Colonic mucosa (tissue), 4 donors: ENCODE data around the gene ZSCAN10. TPM values are rescaled to one million over a fixed set of nuclear protein-coding genes. Genes with fewer than 3 reads are reported as not detected.

Experiments
- DNase-seq: peaks from one replicate; pipeline ENCODE4 v3.0.0-alpha.2; 2020
- H3K27ac ChIP-seq: fragments of 200-600 bp; one replicate; pipeline ENCODE4 v1.8.0; 2021
- H3K27me3 ChIP-seq: fragments of 200-600 bp; one replicate; pipeline ENCODE4 v1.8.0; 2021
- H3K36me3 ChIP-seq: fragments of 200-600 bp; one replicate; pipeline ENCODE4 v1.8.0; 2021
- H3K4me1 ChIP-seq: fragments of 200-600 bp; one replicate; pipeline ENCODE4 v1.8.0; 2021; ENCODE audit warnings: mild to moderate bottlenecking
- H3K4me3 ChIP-seq: fragments of 200-600 bp; one replicate; pipeline ENCODE4 v1.8.0; 2021
- H3K9ac ChIP-seq, 2 donors: one replicate each; pipeline ENCODE4 v1.7.0; 2013; ENCODE audit warnings: control low read depth in 2 of 2, low read depth in 2 of 2, low read length in 2 of 2
- H3K9me3 ChIP-seq: fragments of 200-600 bp; one replicate; pipeline ENCODE4 v1.8.0; 2021
- CTCF ChIP-seq: fragments of 200-600 bp; IDR thresholded peaks from one replicate; pipeline ENCODE4 v1.8.0; 2022; ENCODE audit warnings: antibody characterized with exemption, mild to moderate bottlenecking
- intact Hi-C: fragments of 100-400 bp; cut with DNase I; formaldehyde crosslinking; loops from one replicate; pipeline ENCODE4 v1.14.1; 2022
- total RNA-seq, 2 donors: library from RNA; stranded (reverse); fragmentation: NEBNext Ultra II Directional in 1 of 2; extraction: Animal tissue kit (Norgen Biotek cat#: 25700) in 1 of 2; gene quantifications; one replicate each; pipeline ENCODE4 v1.2.1, GENCODE V29; 2021
- donor health status: healthy.
- donor health status: DM: no; HTN: no; CAD: no.
- donor health status: DM: no; HTN: no; CAD: no.

Gene ZSCAN10
- total RNA-seq, 2 donors from 2014 or later = 0.86 TPM; not detected in 1

DNA sequence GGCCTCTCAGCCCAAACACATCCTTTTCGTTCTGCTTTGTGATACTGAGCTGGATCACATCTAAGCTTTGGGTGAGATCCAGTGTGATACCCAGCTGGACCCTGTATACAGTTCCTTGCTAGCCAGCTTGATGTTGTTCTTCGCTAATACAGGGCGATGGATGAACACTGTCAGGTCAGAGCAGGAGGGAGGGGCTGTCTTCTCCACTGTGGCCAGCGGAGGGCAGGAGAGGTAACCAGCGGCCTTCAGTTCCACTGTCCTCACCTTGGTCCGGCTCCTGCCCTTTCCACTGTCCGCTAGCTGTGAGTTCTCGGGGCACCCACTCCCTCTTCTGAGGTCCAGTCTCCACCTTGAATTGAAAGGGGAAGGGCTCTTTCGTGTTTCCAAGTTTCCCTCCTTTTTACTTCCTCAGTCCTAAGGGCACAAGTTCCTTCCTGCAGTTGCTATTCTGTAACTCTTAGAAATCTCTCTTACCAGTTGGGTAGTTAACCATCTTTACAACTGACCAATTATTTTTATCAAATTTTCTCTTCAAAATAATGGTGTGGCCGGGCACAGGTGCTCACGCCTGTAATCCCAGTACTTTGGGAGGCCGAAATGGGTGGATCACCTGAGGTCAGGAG lies 32.8 kb upstream of the ZSCAN10 start:
- H3K27ac ChIP-seq = no peak overlapping the region
- peak; percentile 31 for TF ChIP-seq CTCF

GRCh38 chr16:3129137-3130131 lies 30.3 kb upstream of the ZSCAN10 start:
- Histone ChIP-seq H3K9ac (peak overlapping the region; percentile 78 to 91), H3K27ac (peak overlapping the region; percentile 82), H3K9me3 (no peaks in the 10 kb centered on the region), H3K4me3 (peak overlapping the region; percentile 54), H3K36me3 (no peaks in the 10 kb centered on the region), H3K4me1 (peaks cover 21% of the 10 kb centered on the region), H3K27me3 (no peaks in the 10 kb centered on the region)
- peak; percentile 93 for TF ChIP-seq CTCF
- peak; percentile 85 for DNase-seq
- intact Hi-C loops = loop anchor here (5.0 kb wide), 1 partner anchor 72 kb away; no protein-coding TSS in a partner anchor

More for the DNA sequence above, 32.8 kb upstream of the ZSCAN10 start:
- no peaks in the 10 kb centered on the region for H3K27me3 ChIP-seq
- H3K4me1 ChIP-seq = peaks cover 20% of the 10 kb centered on the region
- no peak overlapping the region for H3K4me3 ChIP-seq
- DNase-seq = peak; percentile 44
- H3K36me3 ChIP-seq = no peaks in the 10 kb centered on the region
- intact Hi-C loops = no loop called here
- H3K9ac ChIP-seq = no peak overlapping the region
- H3K9me3 ChIP-seq = no peaks in the 10 kb centered on the region

GRCh38 chr16:3127745-3128144 lies 28.7 kb upstream of the ZSCAN10 start:
- H3K4me3 ChIP-seq = no peak overlapping the region
- no peak overlapping the region for H3K27ac ChIP-seq
- H3K27me3 ChIP-seq = no peaks in the 10 kb centered on the region
- peaks cover 17% of the 10 kb centered on the region for H3K4me1 ChIP-seq
- no peaks in the 10 kb centered on the region for H3K36me3 ChIP-seq
- no peak overlapping the region for H3K9ac ChIP-seq
- TF ChIP-seq CTCF = no peak
- intact Hi-C loops = loop anchor here (2.0 to 5.0 kb wide), 2 partner anchors 15 to 70 kb away; partner anchors contain the start of gene ZNF205
- no peaks in the 10 kb centered on the region for H3K9me3 ChIP-seq
- DNase-seq = no peak

- intact Hi-C loops = no loop called here
- peak overlapping the region; percentile 68 for H3K4me3 ChIP-seq
- no peaks in the 10 kb centered on the region for H3K36me3 ChIP-seq
- no peaks in the 10 kb centered on the region for H3K27me3 ChIP-seq
- peak; percentile 99 for DNase-seq
- H3K9ac ChIP-seq = peak overlapping the region; percentile 77 to 81
- H3K4me1 ChIP-seq = peaks cover 11% of the 10 kb centered on the region
- TF ChIP-seq CTCF = peak; percentile 25
- H3K9me3 ChIP-seq = no peaks in the 10 kb centered on the region
- H3K27ac ChIP-seq = peak overlapping the region; percentile 86
These were observed 25.1 kb upstream of the ZSCAN10 start for GRCh38 chr16:3123986-3124886.
